IPS-NIHi11 (cell line): Measurements from ENCODE around the gene SPACDR.
"Not testable (repeated sequence)": the region's sequence is repeated elsewhere in the genome, so short reads cannot be mapped to it uniquely, and the experiment has no call there.

Experiments
- DNase-seq: peaks from one replicate; pipeline ENCODE4 v3.0.0; 2012; ENCODE audit warnings: mixed read lengths, low spot score

The SPACDR gene

GRCh38 chr7:100465702-100466311, 1.7 kb upstream of the SPACDR start:
- peak; percentile 92 for DNase-seq

DNA sequence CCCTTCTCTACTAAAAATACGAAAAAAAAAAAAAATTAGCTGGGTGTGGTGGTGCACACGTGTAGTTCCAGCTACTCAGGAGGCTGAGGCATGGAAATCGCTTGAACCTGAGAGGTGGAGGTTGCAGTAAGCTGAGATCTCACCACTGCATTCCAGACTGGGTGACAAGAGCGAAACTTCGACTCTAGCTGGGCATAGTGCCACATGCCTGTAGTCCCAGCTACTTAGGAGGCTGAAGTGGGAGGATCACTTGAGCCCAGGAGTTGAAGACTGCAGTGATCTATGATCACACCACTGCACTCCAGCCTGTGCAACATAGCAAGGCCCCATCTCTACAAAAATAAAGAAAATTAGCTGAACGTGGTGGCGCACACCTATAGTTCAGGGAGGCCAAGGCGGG, 1.2 kb upstream of the SPACDR start:
- DNase-seq = no peak

- DNase-seq = no peak
Observed at GRCh38 chr7:100464791-100465190, 731 bp upstream of the SPACDR start.

DNA sequence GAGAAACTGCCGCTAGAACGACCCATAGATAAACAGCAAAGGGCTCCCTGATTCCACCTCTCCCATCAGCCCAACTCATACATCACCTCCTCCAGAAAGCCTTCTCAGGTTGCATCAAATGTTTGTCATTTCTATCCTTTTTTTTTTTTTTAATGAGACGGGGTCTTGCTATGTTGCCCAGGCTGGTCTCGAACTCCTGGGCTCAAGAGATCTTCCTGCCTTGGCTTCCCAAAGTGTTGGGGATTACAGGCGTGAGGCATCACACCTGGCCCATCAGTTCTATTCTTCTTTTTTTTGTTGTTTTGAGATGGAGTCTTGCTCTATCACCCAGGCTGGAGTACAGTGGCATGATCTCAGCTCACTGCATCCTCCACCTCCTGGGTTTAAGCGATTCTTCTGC, 7.0 kb downstream of the SPACDR start:
- DNase-seq = no peak

GRCh38 chr7:100456562-100456961, 7.5 kb downstream of the SPACDR start:
- peak; percentile 62 for DNase-seq

- DNase-seq = no peak
Observed at GRCh38 chr7:100455206-100455605, 8.9 kb downstream of the SPACDR start.

GRCh38 chr7:100453854-100454253, 10.2 kb downstream of the SPACDR start:
- not testable (repeated sequence) for DNase-seq

- no peak for DNase-seq
Observed at GRCh38 chr7:100452513-100452912, 11.5 kb downstream of the SPACDR start.

DNA sequence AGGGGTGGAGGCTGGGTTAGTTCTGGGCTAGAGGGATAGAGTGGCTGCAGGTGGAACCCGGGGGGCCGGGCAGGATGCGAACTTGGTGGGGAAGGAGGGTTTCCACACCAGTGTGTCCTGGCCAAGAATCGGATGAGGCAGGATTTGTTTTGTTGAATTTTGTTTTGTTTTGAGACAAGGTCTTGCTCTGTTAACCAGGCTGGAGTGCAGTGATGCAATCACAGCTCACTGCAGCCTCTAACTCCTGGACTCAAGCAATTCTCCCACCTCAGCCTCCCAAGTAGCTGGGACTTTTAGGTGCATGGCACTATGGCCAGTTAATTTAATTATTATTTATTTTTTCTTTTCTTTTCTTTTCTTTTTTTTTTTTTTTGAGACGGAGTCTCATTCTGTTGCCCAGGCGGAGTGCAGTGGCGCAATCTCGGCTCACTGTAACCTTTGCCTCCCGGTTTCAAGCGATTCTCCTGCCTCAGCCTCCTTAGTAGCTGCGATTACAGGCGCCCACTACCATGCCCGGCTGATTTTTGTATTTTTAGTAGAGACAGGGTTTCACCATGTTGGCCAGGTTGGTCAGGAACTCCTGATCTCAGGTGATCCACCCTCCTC, 14.8 kb downstream of the SPACDR start:
- no peak for DNase-seq

DNA sequence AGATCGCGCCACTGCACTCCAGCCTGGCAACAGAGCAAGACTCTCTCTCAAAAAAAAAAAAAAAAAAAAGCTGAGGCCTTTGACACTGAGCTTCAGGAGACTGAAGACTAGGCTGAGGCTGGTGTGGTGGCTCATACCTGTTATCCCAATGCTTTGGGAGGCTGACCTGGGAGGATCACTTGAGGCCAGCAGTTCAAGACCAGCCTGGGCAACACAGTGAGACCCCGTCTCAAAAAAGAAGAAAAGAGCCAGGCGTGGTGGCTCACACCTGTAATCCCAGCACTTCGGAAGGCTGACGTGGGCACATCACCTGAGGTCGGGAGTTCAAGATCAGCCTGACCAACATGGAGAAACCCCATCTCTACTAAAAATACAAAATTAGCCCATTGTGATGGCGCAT, 16.7 kb downstream of the SPACDR start:
- DNase-seq = not testable (repeated sequence)

- DNase-seq = no peak
Observed at GRCh38 chr7:100446040-100446439, 18.0 kb downstream of the SPACDR start.

DNA sequence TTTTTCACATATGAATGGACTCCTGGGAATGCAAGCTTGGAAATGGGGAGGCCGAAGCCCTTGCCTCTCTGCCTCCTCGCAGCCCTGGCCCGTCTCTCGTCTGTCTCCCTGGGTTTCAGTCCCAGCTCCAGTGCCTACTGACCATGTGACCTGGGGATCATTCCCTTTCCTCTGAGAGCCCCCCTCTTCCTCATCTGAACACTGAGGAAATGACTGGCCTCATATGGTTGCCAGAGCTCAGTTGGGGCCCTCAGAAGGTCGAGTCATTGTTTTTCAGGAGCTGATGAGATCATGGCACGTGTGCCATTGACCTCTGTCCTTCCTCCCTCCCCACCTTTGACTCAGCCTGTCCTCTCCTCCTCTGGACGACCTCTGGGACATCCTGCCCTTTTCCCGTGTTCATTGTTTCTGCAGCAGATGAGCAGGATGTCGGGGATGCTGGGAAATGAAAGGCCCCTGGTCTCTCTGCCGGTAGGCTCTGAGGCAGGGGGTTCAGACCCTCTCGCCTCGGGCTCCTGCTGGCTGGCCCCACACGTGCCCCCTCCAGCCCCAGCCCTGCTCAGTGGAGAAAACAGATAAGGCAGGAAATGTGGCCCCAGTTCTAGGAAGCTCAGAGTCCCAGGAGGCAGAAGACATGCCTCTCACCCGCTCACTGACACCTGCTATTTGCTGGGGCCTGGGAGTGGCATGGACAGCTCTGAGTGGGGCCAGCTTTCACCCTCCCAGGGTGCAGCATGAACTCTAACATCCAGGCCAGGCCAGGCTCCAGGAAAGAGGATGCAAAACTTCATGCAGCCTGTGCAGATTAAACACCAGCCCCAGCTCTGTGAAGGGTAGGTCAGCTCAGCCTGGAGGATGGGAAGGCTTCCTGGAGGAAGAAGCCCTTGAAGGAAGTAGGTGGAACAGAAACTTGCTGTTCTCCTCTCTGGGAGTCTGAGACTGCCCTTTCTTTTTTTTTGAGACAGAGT, 19.5 kb downstream of the SPACDR start:
- no peak for DNase-seq

DNA sequence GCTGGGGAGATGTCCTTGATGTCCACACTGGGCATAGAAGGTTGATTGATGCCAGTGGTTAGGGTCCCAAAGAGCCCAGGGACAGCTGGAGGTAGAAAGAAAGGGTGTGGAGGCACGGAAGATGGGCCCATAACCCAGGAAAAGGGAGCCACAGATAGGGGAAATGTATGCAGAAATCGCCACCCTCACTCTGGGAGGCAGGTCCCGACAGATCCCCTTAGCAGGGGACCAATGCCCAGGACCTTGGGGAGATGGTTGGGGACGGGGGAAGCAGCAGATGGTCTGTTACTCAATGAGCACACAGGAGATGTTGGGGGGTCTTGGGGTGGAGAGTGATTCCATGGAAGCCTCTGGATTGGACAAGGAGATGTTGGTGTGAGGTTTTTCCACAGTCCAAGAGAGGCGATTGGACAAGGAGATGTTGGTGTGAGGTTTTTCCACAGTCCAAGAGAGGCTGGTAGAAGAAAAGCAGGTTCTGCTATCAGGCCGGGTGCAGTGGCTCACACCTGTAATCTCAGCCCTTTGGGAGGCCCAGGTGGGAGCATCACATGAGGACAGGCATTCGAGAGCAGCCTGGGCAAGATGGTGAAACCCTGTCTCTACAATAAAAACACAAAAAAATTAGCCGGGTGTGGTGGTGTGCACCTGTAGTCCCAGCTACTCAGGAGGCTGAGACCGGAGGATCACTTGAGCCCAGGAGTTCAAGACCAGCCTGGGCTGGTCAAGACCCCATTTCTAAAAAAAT, 20.8 kb downstream of the SPACDR start:
- DNase-seq = no peak

DNA sequence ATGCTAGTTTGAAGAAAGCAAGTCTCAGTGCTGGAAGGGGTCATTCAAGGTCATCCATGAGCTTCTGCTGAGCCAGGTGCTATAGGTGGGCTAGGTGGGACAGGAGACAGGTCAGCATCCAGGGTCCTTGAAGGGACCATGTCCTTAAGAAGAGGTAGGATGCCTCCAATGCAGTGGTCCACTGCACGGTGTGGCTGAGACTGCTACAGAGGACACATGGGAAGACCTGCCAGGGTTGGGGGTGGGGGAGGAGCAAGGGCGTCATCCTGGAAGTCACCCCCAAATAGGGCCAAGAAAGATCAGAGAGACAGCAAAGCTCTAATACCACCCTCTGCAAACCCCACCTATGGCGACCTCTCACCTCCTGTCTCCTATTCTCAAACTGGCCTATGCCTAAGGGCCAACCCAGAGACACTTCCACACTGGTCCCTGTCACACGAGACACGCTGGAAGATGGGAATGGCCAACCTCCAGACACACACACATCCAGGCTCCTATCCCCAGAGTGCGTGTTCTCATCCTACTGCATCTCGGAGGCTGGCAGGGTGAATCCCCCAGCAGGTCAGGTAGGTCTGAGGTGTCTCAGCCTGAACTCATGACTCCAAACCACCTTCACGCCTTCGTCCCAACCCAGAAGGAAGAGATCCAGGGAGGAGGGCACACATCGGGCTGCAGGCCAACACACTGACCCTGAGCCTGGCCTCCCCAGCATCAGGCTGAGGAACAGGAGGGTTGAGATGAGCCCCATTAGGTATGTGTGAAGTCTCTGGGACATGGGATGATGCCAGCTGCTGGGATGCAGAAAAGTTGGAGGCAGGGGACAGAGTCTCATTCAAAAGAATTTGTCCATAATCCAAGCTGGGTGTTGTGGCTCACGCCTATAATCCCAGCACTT, 22.2 kb downstream of the SPACDR start:
- DNase-seq = no peak

GRCh38 chr7:100439244-100439643, 24.8 kb downstream of the SPACDR start:
- not testable (repeated sequence) for DNase-seq

DNA sequence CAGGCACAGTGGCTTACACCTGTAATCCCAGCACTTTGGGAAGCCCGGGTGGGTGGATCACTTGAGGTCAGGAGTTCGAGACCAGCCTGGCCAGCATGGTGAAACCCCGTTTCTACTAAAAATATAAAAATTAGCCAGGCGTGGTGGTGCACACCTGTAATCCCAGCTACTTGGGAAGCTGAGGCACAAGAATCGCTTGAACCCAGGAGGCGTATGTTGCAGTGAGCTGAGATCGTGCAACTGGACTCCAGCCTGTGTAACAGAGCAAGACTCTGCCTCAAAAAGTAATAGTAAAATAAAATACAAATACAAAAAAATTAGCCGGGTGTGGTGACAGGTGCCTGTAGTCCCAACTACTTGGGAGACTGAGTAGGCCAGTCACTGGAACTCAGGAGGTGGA, 25.3 kb downstream of the SPACDR start:
- DNase-seq = not testable (repeated sequence)

GRCh38 chr7:100438172-100438571, 25.9 kb downstream of the SPACDR start:
- DNase-seq = no peak

GRCh38 chr7:100437150-100438100, 26.6 kb downstream of the SPACDR start:
- no peak for DNase-seq

DNA sequence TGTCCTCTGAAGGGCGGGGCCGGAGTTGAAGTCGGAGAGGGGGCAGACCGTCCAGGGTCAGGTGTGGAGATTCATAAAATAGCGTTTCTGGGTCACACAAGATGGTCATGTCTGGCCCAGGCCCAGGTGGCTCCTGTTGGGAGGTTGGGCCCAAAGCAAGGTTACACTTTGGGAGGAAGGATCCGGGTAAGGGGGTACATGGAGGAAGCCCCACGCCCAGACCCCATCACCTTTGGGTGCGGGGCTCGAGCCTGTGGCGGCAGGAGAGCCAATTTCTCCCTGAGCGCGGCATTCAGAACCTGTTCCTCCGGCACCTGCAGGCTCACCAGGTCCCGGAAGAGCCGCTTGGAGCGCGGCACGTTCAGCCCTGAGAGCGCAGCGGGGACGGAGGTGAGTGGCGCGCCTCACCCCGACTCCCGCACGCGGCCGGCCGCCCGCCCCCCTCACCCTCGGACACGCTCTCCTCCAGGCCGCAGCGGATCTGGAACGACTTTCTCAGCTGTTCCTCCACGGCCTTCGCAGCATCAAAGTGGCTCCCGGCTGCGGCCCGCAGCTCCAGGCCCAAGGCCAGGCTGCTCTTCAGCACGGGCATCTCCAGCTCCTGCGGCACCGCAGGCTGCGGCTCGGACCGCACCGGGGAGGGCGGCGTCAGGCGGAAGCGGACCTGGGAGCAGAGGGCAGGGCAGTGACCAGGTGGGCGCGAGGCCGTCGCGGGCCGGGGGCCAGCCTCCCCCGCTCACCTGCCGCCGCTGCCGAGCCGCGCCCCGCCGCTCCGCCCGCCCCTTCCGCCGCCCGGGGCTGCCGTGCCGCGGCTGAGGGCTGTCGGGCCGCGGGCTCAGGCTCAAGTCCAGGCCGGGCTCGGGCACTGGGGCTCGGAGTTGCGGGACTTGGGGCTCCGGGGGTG, 28.4 kb downstream of the SPACDR start:
- DNase-seq = peak; percentile 65
